ENCODE results near the gene F11. TPM values are rescaled to one million over a fixed set of nuclear protein-coding genes. Genes with fewer than 3 reads are reported as not detected.
"Not testable (repeated sequence)": the region's sequence is repeated elsewhere in the genome, so short reads cannot be mapped to it uniquely, and the experiment has no call there.

F11 gene
- 0.62 TPM for total RNA-seq

DNA sequence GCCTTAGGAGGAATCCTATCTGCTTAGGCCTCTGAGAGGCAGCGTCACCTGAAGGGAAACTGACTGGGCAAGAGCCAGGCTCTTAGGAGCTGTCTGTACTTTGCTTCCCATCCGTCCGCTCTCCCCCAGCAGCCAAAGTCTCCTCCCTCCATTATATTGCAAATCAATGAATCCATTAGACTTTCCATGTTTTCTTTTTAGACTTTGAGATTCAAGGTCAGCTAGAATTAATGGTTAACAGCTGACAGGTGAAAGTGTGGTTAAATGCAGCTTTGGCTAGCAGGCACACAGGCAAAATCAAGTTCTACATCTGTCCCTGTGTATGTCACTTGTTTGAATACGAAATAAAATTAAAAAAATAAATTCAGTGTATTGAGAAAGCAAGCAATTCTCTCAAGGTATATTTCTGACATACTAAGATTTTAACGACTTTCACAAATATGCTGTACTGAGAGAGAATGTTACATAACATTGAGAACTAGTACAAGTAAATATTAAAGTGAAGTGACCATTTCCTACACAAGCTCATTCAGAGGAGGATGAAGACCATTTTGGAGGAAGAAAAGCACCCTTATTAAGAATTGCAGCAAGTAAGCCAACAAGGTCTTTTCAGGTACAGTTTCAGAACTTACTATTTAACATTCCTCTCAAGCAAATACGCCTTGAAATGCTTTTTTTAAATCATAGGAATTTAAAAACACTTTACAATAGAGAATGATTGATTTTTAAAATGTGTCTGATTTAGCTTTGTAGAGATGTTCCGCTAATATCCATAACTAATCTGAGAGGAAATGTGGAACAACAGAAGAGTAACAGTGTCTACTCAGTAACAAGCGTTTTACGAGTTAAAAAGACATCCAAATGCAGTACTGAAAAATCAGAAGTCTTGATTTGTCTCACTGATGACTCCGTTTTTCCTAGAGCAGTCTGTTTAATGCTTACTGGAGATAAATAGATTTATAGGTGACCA, at the start of gene F11:
Gene F11 (plus strand): TSS at position 507 of the 970 bp plus-strand sequence. CDS start 948 bp downstream, outside the sequence.
- DNase-seq = no peak

DNA sequence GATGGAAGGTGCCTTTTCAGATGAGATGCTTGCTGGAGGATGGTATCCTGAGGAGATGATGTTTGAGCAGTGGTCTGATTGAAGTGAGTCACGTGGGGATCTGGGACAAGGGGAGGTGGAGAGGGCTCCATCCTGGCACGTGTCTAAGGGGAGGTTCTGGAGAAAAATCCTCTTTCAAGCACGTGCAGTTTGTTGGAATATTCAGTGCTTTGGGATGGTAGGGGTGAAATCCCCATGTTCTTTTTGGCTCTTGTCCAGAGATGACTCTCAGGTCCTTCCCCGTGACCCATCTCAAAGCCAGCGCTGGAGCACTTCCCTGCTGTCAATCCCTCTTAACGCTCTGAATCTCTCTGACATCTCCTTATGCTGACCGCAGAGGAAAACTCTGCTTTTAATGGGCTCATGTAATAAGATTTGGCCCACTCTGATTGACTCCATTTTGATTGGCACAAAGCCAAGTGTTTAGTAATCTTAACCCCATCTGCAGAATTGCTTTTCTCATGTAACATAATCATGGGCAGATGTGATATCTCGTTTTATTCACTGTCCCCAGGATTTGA, 49.4 kb upstream of the F11 start:
- DNase-seq = peak; percentile 21

DNA sequence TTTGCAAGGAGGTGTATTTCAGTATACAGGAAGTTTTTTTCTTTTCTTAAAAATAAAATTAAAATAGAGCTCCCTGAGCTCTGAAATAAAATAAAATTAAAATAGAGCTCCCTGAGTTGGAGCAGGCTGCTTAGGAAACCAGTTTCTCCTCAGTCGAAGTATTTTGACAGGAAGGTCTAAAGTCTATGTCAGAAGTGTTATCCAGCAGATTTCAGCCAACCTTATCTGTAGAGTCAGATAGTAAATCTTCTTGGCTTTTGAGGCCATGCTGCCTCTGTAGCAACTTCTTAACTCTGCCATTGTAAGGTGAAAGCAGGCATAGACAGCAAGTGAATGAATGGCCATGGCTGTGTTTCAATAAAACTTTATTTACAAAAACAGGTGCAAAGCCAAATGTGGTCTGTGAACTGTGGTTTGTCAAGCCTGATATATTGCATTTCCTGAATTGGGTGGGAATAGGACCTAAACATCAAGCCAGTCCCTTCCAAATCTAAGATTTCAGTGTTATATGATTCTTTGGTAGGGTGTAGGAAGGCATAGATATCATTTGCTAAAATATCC, 48.2 kb upstream of the F11 start:
- DNase-seq = no peak

DNA sequence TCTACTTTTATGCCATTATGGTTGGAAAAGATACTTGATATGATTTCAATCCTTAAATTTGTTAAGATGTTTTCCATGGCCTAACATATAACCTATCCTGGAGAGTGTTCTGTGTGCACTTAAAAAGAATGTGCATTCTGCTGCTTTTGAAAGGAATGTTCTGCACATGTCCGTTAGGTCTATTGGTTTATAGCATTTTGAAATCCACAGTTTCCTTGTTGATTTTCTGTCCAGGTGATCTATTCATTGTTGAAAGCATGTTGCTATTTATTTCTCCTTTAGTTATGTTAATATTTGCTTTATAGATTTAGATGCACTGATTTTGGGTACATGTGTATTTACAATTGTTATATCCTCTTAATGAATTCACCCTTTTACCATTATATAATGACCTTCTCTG, 44.4 kb upstream of the F11 start:
- no peak for DNase-seq

DNA sequence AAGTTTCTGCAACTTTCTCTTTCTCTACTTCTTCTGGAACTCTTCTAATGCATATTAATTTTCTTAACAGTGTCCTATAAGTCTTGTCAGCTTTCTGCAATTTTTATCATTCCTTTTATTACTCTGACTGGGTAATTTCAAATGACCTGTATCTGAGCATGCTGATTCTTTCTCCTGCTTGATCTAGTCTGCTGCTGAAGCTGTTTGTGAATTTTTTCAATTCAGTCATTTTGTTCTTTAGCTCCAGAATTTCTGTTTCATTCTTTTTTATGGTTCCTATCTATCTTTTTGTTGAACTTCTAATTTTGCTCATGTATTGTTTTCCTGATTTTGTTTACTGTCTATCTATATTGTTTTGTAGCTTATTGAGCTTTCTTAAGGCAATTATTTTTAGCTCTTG, 40.1 kb upstream of the F11 start:
- DNase-seq = no peak

DNA sequence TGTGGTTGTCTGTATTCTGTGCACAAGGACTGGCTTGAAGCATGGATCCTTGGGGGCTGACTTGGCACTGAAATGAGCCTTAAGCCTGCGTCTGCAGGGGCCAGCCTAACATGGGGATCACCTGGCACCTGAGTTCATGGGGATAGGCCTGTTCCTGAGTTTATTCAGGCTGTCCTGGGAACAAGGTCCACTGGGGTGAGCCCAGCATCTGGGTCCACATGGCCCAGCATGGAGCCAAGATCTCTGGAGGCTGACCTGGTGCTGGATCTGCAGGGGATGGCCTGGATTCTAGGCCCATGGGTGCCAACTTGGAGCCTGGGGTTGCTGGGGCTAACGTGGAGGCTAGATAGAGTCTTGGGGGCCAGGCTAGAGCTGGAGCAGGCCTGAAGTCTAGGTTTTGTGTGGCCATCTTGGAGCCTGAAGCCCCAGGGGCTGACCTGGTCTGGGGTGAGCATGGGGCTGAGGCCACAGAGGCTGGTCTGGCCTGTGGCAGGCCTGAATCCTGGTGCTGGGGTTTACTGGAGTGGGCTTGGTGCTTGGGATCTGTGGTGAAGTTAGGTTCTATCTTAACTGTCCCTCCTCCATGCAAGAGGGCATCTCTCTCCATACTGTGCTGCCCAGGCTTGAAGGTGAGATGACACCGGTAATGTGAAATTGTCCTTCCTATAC, 39.3 kb upstream of the F11 start:
- DNase-seq = no peak

DNA sequence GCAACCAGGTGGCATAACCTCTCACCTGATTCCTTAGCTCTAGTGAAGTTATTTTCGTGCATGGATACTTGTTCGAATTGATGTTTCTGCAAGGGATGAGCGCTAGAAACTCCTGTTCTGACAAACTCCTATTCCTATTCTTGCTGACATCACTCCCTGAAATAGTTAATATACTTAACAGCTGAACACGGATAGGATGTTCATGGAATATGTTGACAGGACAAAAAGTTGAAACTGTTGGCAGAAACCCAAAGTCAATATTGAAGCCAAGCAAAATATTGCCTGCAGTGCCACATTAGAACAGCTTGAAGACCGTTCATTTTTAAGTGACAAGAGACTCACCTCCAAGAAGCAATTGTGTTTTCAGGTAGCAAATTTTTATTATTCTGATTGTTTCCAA, 38.8 kb upstream of the F11 start, which contains the start of gene KLKB1:
Gene KLKB1 (plus strand): TSS at position 287 of the 400 bp plus-strand sequence. CDS start 689 bp downstream, outside the sequence.
- peak; percentile 43 for DNase-seq

DNA sequence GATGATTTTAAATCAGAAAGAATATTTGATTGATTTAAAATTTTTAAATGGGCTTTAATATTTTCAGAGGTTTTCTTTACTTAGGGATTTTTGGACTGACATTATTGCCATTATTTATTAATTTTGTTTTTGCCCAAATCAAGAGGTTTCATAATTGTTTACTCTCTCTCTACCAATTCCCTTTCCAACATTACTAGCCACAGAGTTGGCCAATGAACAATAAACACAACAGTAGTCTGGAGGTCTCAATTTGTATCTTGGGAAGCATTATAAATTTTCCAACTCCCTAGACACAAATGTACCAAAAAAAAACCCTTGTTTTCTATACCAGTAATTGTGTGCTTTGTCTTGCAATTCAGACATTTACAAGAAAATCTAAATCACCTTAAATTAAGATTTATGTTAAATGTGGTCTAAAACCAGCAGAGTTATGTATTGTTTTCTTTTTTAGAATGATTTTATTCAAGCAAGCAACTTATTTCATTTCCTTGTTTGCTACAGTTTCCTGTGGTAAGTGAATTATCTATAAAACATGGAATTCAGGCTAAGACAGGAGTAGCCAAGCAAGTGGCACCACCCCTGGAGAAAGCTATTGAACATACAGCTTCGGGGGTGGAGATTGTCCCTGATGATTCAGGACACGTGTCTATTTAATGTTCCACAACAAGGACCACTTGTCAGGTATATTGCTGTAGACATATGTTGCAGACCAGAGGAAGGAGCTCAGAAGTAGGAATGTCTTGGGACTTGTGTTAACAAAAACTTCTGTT, 38.1 kb upstream of the F11 start:
- no peak for DNase-seq

DNA sequence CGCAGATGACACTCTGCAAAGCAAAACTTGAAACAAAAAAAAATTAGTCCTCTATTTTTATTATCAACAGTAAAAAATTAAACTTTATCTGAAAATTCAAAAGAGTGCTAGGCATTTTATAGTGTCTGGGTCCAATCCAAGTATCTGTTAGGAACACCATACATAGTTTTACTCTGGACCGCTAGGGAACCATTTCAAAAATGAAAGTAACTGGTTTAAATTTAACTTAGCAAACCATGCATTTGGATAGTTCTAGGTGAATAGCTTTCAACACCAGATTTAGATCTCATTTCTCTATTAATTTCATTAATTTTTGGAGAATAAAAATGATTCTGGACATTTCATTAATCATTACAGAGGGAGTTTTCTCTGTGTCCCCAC, 37.5 kb upstream of the F11 start:
- no peak for DNase-seq

DNA sequence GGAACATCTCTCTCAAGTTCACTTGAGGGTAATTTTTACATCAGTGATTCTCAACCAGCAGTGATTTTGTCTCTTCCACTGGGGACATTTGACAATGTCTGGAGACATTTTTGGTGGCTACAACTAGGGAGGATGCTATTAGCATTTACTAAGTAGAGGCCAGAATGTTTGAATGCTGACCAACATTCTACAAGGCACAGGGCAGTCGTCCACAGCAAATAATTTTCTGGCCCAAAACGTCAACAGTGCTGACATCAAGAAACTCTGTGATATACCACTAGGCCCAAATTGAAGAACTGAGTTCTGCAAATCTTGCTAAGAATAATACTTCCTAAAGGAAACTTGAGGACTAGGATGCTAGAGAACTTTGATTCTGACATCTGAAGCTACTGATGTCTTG, 31.6 kb upstream of the F11 start:
- no peak for DNase-seq

DNA sequence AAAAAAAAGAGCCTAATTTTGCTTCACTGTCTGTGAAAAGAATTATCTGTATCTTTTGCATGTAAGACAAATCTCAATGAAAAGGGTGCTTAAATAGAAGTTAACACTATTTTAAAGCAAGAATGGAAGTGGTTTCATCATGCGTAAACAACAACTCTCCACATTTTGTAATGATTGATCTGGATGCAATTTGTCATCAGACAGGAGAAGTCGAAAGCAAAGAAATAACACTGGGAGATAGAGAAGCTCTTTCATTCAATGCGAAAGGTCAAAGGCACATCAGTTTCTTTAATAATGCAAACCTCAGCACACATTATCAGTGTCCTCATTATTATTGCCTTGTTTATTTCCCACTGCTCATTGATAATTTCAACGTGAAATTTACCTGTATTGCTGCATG, 29.9 kb upstream of the F11 start:
- no peak for DNase-seq

DNA sequence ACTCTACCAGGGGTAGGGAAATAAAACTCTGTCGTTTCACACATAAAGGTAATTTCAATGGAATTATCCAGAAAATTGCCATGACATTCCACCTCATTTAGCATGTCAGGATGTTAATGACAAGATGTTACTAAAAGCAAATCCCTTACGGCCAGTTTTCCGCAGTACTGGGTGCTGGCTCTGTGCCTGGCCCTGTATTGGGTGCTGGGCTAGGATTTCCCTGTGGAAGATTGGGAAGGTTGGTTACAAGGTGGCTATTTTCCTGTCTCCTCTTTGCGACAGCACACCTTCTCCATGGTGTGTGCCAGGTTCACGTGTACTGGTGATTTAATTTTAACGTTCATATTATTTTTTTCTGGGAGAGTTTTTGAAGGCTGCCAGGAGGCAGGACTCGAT, 25.5 kb upstream of the F11 start:
- no peak for DNase-seq

DNA sequence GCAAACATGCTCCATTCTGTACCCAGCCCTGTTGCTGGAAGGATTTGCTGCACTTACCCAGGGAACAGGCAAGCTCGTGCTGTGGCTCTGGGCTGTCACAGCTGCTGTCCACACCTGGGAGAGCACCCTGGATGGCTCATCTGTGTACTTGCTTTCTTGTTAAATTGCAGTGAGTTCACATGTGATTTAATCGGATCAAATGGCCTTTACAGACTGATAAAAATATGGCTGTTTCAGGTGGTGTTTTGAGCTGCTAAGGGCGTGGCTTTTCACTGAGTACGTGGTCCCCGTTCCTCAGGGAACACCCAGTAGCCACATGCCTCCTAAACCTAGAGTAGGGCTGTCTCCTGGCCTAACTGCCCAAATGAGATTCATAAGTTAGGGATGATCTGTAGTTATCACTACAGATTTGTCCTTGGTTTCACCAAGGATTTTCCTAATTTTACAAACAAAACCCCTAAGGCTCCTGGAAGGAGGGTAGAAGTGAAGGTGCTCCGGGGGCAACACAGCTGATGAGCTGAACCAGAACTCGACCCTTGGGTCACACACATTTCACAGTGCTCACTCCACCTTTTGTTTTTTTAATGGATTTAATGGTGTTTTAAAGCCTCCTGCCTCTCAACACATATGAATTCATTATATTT, 25.0 kb upstream of the F11 start:
- no peak for DNase-seq

DNA sequence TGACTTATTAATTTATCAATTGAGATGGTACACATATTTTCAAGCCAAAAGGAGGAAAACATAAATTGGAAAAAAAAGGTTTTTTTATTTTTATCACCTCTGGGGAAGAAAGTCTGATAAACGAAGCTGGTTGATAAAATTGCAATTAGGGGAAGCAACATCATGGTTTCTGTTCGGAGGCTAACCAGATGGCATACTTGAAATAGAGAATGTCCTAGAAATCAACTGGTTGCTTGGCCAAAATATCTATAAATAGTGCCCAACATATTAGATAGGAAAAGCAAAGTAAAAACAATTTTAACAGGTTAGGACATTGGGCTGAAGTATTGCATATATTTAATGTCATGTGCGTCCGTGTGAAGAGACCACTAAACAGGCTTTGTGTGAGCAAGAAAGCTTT, 24.4 kb upstream of the F11 start:
- DNase-seq = no peak

DNA sequence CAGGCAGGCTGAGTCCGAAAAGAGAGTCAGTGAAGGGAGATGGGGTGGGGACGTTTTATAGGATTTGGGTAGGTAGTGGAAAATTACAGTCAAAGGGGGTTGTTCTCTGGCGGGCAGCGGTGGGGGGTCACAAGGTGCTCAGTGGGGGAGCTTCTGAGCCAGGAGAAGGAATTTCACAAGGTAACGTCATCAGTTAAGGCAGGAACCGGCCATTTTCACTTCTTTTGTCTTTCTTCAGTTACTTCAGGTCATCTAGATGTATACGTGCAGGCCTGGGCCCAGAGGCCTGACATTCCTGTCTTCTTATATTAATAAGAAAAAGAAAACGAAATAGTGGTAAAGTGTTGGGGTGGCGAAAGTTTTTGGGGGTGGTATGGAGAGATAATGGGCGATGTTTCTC, 24.0 kb upstream of the F11 start:
- not testable (repeated sequence) for DNase-seq

DNA sequence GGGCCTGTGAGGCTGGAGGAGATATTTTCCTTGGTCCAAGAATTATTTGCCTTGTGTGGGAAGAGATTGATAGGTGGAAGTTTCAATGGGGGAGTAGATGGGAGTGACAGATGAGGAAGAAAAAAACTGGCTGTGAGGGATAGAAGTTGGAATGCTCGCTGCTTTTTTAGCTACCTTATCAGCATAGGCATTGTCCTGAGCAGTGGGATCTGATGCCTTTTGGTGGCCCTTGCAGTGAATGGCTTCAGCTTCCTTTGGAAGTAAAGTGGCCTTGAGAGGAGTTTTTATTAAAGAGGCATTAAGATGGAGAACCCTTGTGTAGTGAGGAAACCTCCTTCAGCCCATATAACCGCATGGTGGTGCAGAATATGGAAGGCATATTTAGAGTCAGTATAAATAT, 22.7 kb upstream of the F11 start:
- no peak for DNase-seq

DNA sequence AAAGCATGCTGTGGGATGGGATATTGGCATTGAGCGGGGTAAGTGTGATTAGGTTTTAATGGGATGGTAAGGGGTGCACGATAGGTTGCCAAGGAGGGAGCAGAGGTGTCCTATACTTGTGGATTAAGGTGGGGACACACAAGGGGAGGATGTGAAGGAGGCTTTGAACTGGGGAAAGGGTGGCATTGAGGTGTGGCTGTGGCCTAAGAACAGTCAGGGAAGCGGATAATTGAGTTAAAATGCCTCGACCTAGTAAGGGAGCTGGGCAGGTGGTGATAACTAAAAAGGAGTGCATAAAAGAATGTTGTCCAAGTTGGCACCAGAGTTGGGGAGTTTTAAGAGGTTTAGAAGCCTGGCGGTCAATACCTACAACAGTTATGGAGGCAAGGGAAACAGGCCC, 21.2 kb upstream of the F11 start:
- no peak for DNase-seq

DNA sequence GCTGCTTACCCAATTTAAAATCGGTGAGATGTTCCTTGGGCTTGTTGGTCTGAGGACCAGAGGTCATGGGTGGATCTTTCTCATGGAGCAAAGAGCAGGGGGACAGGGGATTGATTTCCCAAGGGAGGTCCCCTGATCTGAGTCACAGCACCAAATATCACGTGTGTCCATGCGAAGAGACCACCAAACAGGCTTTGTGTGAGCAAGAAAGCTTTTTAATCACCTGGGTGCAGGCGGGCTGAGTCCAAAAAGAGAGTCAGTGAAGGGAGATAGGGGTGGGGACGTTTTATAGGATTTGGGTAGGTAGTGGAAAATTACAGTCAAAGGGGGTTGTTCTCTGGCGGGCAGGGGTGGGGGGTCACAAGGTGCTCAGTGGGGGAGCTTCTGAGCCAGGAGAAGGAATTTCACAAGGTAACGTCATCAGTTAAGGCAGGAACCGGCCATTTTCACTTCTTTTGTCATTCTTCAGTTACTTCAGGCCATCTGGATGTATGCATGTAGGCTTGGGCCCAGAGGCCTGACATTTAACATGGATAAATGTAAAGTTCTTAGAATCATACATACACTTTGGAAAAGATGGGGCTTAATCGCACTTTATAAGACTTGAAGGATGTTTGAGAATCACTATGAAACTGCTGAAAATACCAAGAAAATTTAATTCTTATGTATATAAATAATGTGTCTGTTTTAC, 18.8 kb upstream of the F11 start:
- DNase-seq = not testable (repeated sequence)

DNA sequence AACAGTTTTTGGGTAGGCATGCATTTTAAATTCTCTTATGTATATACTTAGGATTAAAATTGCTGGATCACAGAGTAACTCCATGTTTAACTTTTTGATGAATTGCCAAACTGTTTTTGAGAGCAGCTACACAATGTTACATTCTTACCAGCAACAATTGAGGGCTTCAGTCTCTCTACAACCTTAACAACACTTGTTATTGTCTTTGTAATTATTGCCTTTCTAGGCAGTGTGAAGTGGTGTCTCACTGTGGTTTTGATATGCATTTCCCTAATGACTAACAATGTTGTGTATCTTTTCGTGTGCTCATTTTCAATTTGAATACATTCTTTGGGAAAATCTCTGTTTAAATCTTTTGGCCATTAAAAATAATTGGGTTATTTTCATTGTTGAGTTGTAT, 17.3 kb upstream of the F11 start:
- DNase-seq = no peak

DNA sequence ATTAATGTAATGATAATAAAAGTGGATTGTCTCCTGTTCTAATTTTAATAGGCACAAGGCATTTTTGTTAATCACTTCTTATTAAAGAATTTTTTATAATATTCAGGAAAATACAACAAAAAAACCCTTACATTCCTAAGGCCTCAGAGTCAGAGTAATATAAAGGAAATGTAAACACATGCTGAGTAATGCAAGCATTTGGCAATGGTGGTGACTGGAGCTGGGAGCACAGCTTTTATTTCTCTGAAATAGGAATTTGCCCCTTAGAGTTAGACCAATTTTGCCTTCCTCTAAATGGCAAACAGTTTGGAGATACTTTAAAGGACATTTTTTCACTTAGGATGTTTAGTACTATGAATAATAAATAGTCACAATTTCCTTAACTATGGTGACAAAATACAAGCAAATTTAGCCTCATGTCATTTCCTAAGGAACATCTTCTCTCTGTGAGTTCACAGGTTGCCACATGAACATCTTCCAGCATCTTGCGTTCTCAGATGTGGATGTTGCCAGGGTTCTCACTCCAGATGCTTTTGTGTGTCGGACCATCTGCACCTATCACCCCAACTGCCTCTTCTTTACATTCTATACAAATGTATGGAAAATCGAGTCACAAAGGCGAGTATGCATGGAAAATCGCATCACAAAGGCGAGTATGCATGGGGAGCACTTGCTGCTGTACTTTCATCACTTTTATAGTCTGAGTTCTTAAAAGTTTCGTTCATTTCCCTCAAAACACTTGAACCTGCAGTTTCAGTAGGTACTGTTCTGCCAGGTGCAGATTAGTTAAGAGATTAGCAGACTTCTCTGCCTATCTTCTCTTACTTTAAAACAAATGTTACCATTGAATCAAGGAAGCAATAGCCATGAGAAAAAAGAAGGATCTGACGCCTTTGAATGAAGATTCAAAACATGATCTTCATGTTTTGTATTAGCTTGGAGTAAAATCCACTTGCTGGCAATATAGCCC, 15.9 kb upstream of the F11 start:
- DNase-seq = no peak
